ENCODE measurements around the gene ZC3H12C.
A peak's percentile ranks its signal among the peaks of the same experiment; 100 is the strongest.

ZC3H12C gene

GRCh38 chr11:110092515-110093406, at the start of gene ZC3H12C:
Gene ZC3H12C (plus strand): TSS chr11:110093392. CDS start chr11:110093412, 20 bp downstream.
- peak; percentile 50 for TF ChIP-seq CTCF (IDR thresholded peaks at IDR 0.05; ENCODE audit: insufficient read depth, low read depth, low read length, missing control alignments)
- peak within 1 kb of the TSS; percentile 75 for H3K4me3 ChIP-seq (ENCODE audit: low read depth, low read length)
- peak; percentile 88 for DNase-seq (ENCODE audit: low read depth)

GRCh38 chr11:110044226-110044968, 48.8 kb upstream of the ZC3H12C start:
- no peak for DNase-seq (ENCODE audit: low read depth)
- H3K4me3 ChIP-seq (ENCODE audit: low read depth, low read length), result no peak overlapping the region
- no peak for TF ChIP-seq CTCF (IDR thresholded peaks at IDR 0.05; ENCODE audit: insufficient read depth, low read depth, low read length, missing control alignments)

- no peak overlapping the region for H3K4me3 ChIP-seq (ENCODE audit: low read depth, low read length)
- DNase-seq (ENCODE audit: low read depth), result no peak
- no peak for TF ChIP-seq CTCF (IDR thresholded peaks at IDR 0.05; ENCODE audit: insufficient read depth, low read depth, low read length, missing control alignments)
These were observed 46.3 kb upstream of the ZC3H12C start for GRCh38 chr11:110046775-110047380.

- H3K4me3 ChIP-seq (ENCODE audit: low read depth, low read length), result no peak overlapping the region
- DNase-seq (ENCODE audit: low read depth), result no peak
These were observed 43.5 kb upstream of the ZC3H12C start for GRCh38 chr11:110049501-110050200.

GRCh38 chr11:110050201-110050506, 43.0 kb upstream of the ZC3H12C start:
- no peak for DNase-seq (ENCODE audit: low read depth)
- no peak overlapping the region for H3K4me3 ChIP-seq (ENCODE audit: low read depth, low read length)
- no peak for TF ChIP-seq CTCF (IDR thresholded peaks at IDR 0.05; ENCODE audit: insufficient read depth, low read depth, low read length, missing control alignments)

More at GRCh38 chr11:110049501-110050200, 43.5 kb upstream of the ZC3H12C start:
- TF ChIP-seq CTCF (IDR thresholded peaks at IDR 0.05; ENCODE audit: insufficient read depth, low read depth, low read length, missing control alignments), result no peak

- no peak for TF ChIP-seq CTCF (IDR thresholded peaks at IDR 0.05; ENCODE audit: insufficient read depth, low read depth, low read length, missing control alignments)
- H3K4me3 ChIP-seq (ENCODE audit: low read depth, low read length), result no peak overlapping the region
- no peak for DNase-seq (ENCODE audit: low read depth)
These were observed 39.3 kb upstream of the ZC3H12C start for GRCh38 chr11:110053848-110054414.

Data from GM12865 (cell line).